ENCODE results near the gene PARK7. TPM values are rescaled to one million over a fixed set of nuclear protein-coding genes. Genes with fewer than 3 reads are reported as not detected.

The PARK7 gene
- total RNA-seq, 1 donor from 2014 or later = 187 TPM

DNA sequence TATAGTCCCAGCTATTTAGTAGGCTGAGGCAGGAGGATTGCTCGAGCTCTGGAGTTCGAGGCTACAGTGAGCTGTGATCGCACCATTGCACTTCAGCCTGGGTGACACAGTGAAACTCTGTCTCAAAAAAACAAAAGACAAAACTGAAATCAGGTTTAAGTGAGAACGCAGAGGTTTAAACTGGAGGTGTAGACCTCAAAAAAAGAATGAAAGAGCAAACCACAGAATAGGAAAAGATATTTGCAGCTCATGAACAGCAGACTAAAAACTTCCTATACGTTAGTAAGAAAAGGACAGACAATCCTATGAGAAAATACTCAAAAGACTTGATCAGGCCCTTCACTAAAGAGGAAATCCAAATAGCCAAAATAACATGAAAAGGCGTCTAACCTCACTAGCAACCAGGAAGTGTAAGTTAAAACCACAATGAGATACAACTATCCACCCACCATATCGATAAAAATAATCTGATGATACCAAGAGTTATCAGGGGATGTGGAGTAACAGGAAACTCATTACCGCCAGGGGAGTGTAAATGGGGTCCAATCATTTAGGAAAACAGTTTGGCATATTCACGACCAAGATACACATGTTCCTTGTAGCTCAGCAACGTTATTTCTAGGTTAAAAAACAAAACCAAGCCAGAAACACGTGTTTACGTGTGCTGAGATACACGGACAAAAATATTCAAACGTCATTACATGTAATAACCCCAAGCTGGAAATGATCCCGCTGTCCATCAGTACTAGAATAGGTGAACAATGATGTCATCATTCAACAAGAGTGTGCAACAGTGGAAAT lies 30.7 kb upstream of the PARK7 start:
- peaks cover 29% of the 10 kb centered on the region for H3K27me3 Mint-ChIP-seq (ENCODE audit: low read depth)
- no peaks in the 10 kb centered on the region for H3K4me1 Mint-ChIP-seq
- no peak for TF ChIP-seq CTCF (IDR thresholded peaks at IDR 0.05; ENCODE audit: unreplicated experiment)
- H3K36me3 Mint-ChIP-seq = no peaks in the 10 kb centered on the region
- no peak overlapping the region for H3K4me3 Mint-ChIP-seq
- no peaks in the 10 kb centered on the region for H3K9me3 Mint-ChIP-seq
- DNase-seq (ENCODE audit: low spot score in 2 of 2, unreplicated experiment in 2 of 2) = no peak
- no peak overlapping the region for H3K27ac Mint-ChIP-seq

- Mint-ChIP-seq H3K9me3 (no peaks in the 10 kb centered on the region), H3K36me3 (no peaks in the 10 kb centered on the region), H3K27ac (no peak overlapping the region), H3K4me3 (no peak overlapping the region), H3K27me3 (ENCODE audit: low read depth) (peaks cover 27% of the 10 kb centered on the region), H3K4me1 (no peaks in the 10 kb centered on the region)
- DNase-seq (ENCODE audit: low spot score in 2 of 2, unreplicated experiment in 2 of 2) = no peak
- TF ChIP-seq CTCF (IDR thresholded peaks at IDR 0.05; ENCODE audit: unreplicated experiment) = no peak
These were observed 30.1 kb upstream of the PARK7 start for GRCh38 chr1:7931446-7931812.

GRCh38 chr1:7932524-7933138 lies 28.9 kb upstream of the PARK7 start:
- Mint-ChIP-seq H3K4me3 (no peak overlapping the region), H3K36me3 (no peaks in the 10 kb centered on the region), H3K9me3 (no peaks in the 10 kb centered on the region), H3K4me1 (no peaks in the 10 kb centered on the region), H3K27me3 (ENCODE audit: low read depth) (peaks cover 27% of the 10 kb centered on the region), H3K27ac (no peak overlapping the region)
- TF ChIP-seq CTCF (IDR thresholded peaks at IDR 0.05; ENCODE audit: unreplicated experiment) = no peak
- no peak for DNase-seq (ENCODE audit: low spot score in 2 of 2, unreplicated experiment in 2 of 2)

DNA sequence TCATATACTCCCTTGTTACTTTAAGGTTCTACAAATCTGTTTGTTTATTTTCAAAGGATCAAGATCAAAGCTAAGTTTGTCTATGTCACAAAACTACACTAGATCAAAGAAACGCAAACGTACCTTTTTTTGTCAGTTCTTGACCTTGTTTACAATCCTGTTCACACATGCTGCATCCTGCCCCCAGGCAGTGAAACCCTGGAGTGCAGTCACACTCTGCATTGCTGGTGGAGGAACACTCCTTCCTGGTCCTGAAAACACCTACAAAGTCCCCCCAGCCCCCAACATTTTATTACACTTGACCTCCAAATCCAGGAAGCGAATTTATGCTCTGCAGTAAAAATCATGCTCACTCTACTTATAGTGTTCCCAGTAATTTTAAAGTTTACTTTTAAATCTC lies 23.4 kb upstream of the PARK7 start:
- no peak for TF ChIP-seq CTCF (IDR thresholded peaks at IDR 0.05; ENCODE audit: unreplicated experiment)
- no peaks in the 10 kb centered on the region for H3K36me3 Mint-ChIP-seq
- H3K27me3 Mint-ChIP-seq (ENCODE audit: low read depth) = peaks cover 64% of the 10 kb centered on the region
- no peak for DNase-seq (ENCODE audit: low spot score in 2 of 2, unreplicated experiment in 2 of 2)
- peaks cover 27% of the 10 kb centered on the region for H3K4me1 Mint-ChIP-seq
- no peak overlapping the region for H3K4me3 Mint-ChIP-seq
- H3K9me3 Mint-ChIP-seq = no peaks in the 10 kb centered on the region
- H3K27ac Mint-ChIP-seq = no peak overlapping the region

GRCh38 chr1:7940034-7940433 lies 21.5 kb upstream of the PARK7 start:
- Mint-ChIP-seq H3K36me3 (no peaks in the 10 kb centered on the region), H3K9me3 (no peaks in the 10 kb centered on the region), H3K27ac (no peak overlapping the region), H3K4me3 (no peak overlapping the region), H3K27me3 (ENCODE audit: low read depth) (peaks cover 66% of the 10 kb centered on the region), H3K4me1 (peaks cover 27% of the 10 kb centered on the region)
- TF ChIP-seq CTCF (IDR thresholded peaks at IDR 0.05; ENCODE audit: unreplicated experiment) = no peak
- DNase-seq (ENCODE audit: low spot score in 2 of 2, unreplicated experiment in 2 of 2) = no peak

Measured in mesothelial cell of epicardium (in vitro differentiated cells).